Endothelial cell of umbilical vein (primary cell): Measurements from ENCODE around the gene NAA16. TPM values are rescaled to one million over a fixed set of nuclear protein-coding genes. Genes with fewer than 3 reads are reported as not detected.

Experiments
- BruUV-seq: library from RNA; stranded (reverse); fragments of 400-500 nt; replicated peaks from 2 replicates; lab custom pipeline; 2021; lab: Mats Ljungman, UMichigan
- CTCF ChIA-PET: fragments of 300-600, 350-600 bp; sonication (Branson Sonifier 250); formaldehyde crosslinking; loops from one replicate; lab custom pipeline; 2021; ENCODE audit warnings: antibody characterized with exemption, inconsistent platforms; lab: Charles Lee
- POLR2A ChIA-PET: fragments of 300-600, 350-600 bp; sonication (Branson Sonifier 250); formaldehyde crosslinking; loops from one replicate; lab custom pipeline; 2021; ENCODE audit warnings: antibody characterized with exemption, inconsistent platforms; lab: Charles Lee
- DNase-seq: peaks from one replicate; pipeline ENCODE4 v3.0.0-alpha.2; 2011; ENCODE audit warnings: low read depth, low spot score
- FAIRE-seq: peaks from 2 replicates; lab custom pipeline; 2011; peaks lifted over from hg19 to GRCh38; lab: Jason Lieb, UNC
- H2AFZ ChIP-seq: 2 replicates; pipeline ENCODE4 v1.6.0; 2012; ENCODE audit warnings: low read depth, low read length, control low read depth, inconsistent platforms
- H3K27ac ChIP-seq: 2 replicates; pipeline ENCODE4 v1.5.1; 2011; ENCODE audit warnings: low read depth, mild to moderate bottlenecking, control low read depth, low read length, moderate library complexity; ENCODE audit not compliant: insufficient read depth
- H3K27me3 ChIP-seq, 2 experiments: 2 replicates each; pipeline versions ENCODE4 v1.6.0 to v1.6.1; 2011; ENCODE audit warnings: low read length in 2 of 2, mixed read lengths in 1 of 2; ENCODE audit not compliant: control insufficient read depth in 2 of 2, insufficient read depth in 2 of 2
- H3K36me3 ChIP-seq, 2 experiments: 2 replicates in 1 of 2; 3 replicates in 1 of 2; pipeline ENCODE4 v1.5.1; 2011; ENCODE audit warnings: low read length in 2 of 2, mild to moderate bottlenecking in 1 of 2, moderate library complexity in 1 of 2; ENCODE audit not compliant: control insufficient read depth in 2 of 2, insufficient read depth in 2 of 2; ENCODE audit errors: extremely low read depth in 1 of 2
- H3K4me1 ChIP-seq: 3 replicates; pipeline ENCODE4 v1.5.1; 2011; ENCODE audit warnings: mild to moderate bottlenecking, low read length; ENCODE audit not compliant: control insufficient read depth, insufficient read depth; ENCODE audit errors: extremely low read depth
- H3K4me2 ChIP-seq: 2 replicates; pipeline ENCODE4 v1.6.1; 2011; ENCODE audit warnings: low read length, control low read depth, mixed read lengths; ENCODE audit not compliant: insufficient read depth
- H3K4me3 ChIP-seq, 3 experiments: fragments of 200-600 bp in 1 of 3; sonication (generic), shearing (Covaris generic) in 1 of 3; replicated peaks in 1 of 3; 2 replicates each; pipeline ENCODE4 v1.5.1; 2011 to 2016; ENCODE audit warnings: control low read depth in 3 of 3, low read length in 3 of 3, mild to moderate bottlenecking in 2 of 3, inconsistent platforms in 1 of 3, low read depth in 1 of 3, moderate library complexity in 1 of 3; ENCODE audit not compliant: insufficient read depth in 1 of 3
- H3K79me2 ChIP-seq: 2 replicates; pipeline ENCODE4 v1.6.0; 2012; ENCODE audit warnings: low read length, inconsistent platforms; ENCODE audit not compliant: control insufficient read depth, insufficient read depth
- H3K9ac ChIP-seq: replicated peaks from 2 replicates; pipeline ENCODE3; 2011; ENCODE audit warnings: low read length, control low read depth; ENCODE audit not compliant: insufficient read depth; ENCODE audit errors: extremely low read depth
- H3K9me1 ChIP-seq: replicated peaks from 3 replicates; pipeline ENCODE4 v1.6.0; 2011; ENCODE audit warnings: mild to moderate bottlenecking, low read length; ENCODE audit not compliant: control insufficient read depth, insufficient read depth; ENCODE audit errors: extremely low read depth
- H3K9me3 ChIP-seq: replicated peaks from 2 replicates; pipeline ENCODE4 v1.5.1; 2012; ENCODE audit warnings: low read length, inconsistent platforms; ENCODE audit not compliant: control insufficient read depth, insufficient read depth
- H4K20me1 ChIP-seq: replicated peaks from 2 replicates; pipeline ENCODE3; 2011; ENCODE audit warnings: mild to moderate bottlenecking, low read length; ENCODE audit not compliant: control insufficient read depth, insufficient read depth; ENCODE audit errors: extremely low read depth
- FOS ChIP-seq: IDR thresholded peaks from 2 replicates; pipeline ENCODE4 v1.6.1; 2011; ENCODE audit warnings: mild to moderate bottlenecking, low read length, moderate library complexity, borderline replicate concordance; ENCODE audit not compliant: insufficient read depth
- POLR2A ChIP-seq: IDR thresholded peaks from 2 replicates; pipeline ENCODE4 v1.6.1; 2012; ENCODE audit warnings: low read depth, mild to moderate bottlenecking, control low read depth, low read length
- POLR2AphosphoS5 ChIP-seq: IDR thresholded peaks from 2 replicates; pipeline ENCODE4 v1.6.1; 2012; ENCODE audit warnings: low read depth, mild to moderate bottlenecking, control low read depth, low read length, moderate library complexity; ENCODE audit not compliant: insufficient read depth
- dilution Hi-C: fragments of 300-500 bp; cut with MboI; formaldehyde crosslinking; loops from one replicate; pipeline ENCODE4 v1.15.0; 2019; ENCODE audit warnings: low sequenced_read_pairs; ENCODE audit not compliant: extremely low pct_ligation_motif_present
- intact Hi-C: fragments of 100-400 bp; cut with micrococcal nuclease; formaldehyde crosslinking; loops from one replicate; pipeline ENCODE4 v1.10.0; 2022
- polyA plus RNA-seq, 4 experiments: library from polyadenylated mRNA; depleted of rRNA in 3 of 4; stranded (reverse) in 3 of 4; unstranded in 1 of 4; fragments of >200 nt; gene quantifications; 2 replicates each; pipeline versions ENCODE4 v1.2.1 to v1.2.3, GENCODE V29; 2011 to 2012; ENCODE audit warnings: missing spikeins in 1 of 4
- total RNA-seq: library from RNA; stranded (reverse); gene quantifications from 2 replicates; pipeline ENCODE4 v1.2.3, GENCODE V29; 2021
- TF ChIP-seq, protein P1 (sequence below), 2 donors: IDR thresholded peaks; 1 replicate in 1 of 2; 2 replicates in 1 of 2; pipeline ENCODE4 v1.5.1; 2011; ENCODE audit warnings: low read length in 2 of 2, mild to moderate bottlenecking in 2 of 2, moderate library complexity in 2 of 2, control low read depth in 1 of 2, inconsistent platforms in 1 of 2, low read depth in 1 of 2; ENCODE audit not compliant: insufficient read depth in 1 of 2; ENCODE audit errors: extremely low read depth in 1 of 2

Gene NAA16
- total and polyA plus RNA-seq, 2 donors (not counting 3 experiments of a cell fraction or from before 2014, with no cell fraction given): 8.6 to 26.1 TPM

DNA sequence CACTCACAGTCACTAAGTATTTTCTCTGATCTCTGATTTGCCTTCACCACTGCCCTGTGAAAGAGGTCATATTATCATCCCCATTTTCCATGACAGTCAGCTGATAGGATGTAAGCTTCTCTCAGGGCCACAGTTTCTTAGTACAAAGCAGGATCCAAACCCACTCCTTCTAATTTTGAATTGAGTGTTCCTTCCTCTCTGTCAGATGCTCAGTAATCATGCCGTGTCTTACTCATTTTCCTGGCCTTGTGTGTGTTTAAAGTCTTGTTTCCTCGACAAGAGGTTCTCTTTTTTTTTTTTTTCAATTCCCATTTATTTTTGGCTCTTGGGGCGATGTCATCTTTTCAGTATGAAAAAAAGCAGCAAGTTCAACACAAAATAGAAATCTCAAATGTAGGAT lies 72.3 kb downstream of the NAA16 start:
- dilution Hi-C loops: no loop called here
- no peak overlapping the region for H2AFZ ChIP-seq

DNA sequence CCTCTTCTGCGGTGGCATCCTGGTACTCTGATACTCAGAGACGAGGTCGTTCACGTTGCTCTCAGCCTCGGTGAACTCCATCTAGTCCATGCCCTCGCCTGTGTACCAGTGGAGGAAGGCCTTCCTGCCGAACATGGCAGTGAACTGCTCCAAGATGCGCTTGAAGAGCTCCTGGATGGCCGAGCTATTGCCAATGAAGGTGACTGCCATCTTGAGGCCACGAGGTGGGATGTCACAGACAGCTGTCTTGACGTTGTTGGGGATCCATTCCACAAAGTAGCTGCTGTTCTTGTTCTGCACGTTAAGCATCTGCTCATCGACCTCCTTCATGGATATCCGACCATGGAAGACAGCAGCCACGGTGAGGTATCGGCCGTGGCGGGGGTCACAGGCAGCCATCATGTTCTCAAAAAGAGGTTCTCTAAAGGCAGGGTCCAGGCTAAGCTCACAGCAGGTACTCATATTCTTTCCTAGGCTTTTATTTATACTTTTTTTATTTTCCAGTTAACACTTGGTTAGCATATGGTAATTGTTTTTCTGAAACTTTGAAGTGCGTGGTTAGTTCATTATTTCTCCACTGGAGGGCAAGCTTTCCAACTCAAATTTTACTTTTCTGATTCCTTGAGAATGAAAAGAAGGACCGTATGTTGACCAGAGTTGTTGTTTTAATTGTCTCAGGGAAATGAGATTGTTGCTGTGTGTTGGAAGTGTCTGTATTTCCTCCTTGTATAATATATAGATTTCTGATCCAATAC lies 73.9 kb downstream of the NAA16 start:
- CTCF ChIA-PET: interaction anchor here (0.6 to 5.9 kb wide), 9 partner anchors 10 to 663 kb away, joined by 3 to 77 read pairs (median 4); no protein-coding TSS in a partner anchor
- peaks cover 4% of the 10 kb centered on the region for H3K4me1 ChIP-seq
- TF ChIP-seq POLR2AphosphoS5: no peak
- TF ChIP-seq, protein P1, sequence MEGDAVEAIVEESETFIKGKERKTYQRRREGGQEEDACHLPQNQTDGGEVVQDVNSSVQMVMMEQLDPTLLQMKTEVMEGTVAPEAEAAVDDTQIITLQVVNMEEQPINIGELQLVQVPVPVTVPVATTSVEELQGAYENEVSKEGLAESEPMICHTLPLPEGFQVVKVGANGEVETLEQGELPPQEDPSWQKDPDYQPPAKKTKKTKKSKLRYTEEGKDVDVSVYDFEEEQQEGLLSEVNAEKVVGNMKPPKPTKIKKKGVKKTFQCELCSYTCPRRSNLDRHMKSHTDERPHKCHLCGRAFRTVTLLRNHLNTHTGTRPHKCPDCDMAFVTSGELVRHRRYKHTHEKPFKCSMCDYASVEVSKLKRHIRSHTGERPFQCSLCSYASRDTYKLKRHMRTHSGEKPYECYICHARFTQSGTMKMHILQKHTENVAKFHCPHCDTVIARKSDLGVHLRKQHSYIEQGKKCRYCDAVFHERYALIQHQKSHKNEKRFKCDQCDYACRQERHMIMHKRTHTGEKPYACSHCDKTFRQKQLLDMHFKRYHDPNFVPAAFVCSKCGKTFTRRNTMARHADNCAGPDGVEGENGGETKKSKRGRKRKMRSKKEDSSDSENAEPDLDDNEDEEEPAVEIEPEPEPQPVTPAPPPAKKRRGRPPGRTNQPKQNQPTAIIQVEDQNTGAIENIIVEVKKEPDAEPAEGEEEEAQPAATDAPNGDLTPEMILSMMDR (IDR thresholded peaks at IDR 0.05; ENCODE audit: extremely low read depth in 1 of 2, insufficient read depth in 1 of 2, low read depth in 1 of 2, low read length in 2 of 2): peak; percentile 16 to 30
- H3K36me3 ChIP-seq: no peaks in the 10 kb centered on the region
- no peak overlapping the region for H3K4me2 ChIP-seq
- no peak overlapping the region for H3K9ac ChIP-seq
- FAIRE-seq: peak; percentile 73
- no peaks in the 10 kb centered on the region for H3K9me1 ChIP-seq
- no peak overlapping the region for H3K27ac ChIP-seq
- intact Hi-C loops (loop anchor here (1.0 kb wide), 1 partner anchor 267 kb away; no protein-coding TSS in a partner anchor), dilution Hi-C loops (no loop called here)
- peak; percentile 43 for DNase-seq
- no peak overlapping the region for H3K4me3 ChIP-seq
- POLR2A ChIA-PET: no interaction called here
- no peaks in the 10 kb centered on the region for H3K79me2 ChIP-seq
- BruUV-seq: no TSS peak
- H3K27me3 ChIP-seq: peaks cover 0 to 4% of the 10 kb centered on the region in 2 experiments
- no peaks in the 10 kb centered on the region for H3K9me3 ChIP-seq
- H4K20me1 ChIP-seq: no peaks in the 10 kb centered on the region
- H2AFZ ChIP-seq: no peak overlapping the region

More for the DNA sequence above, 72.3 kb downstream of the NAA16 start:
- peak; percentile 32 for TF ChIP-seq FOS
- no peak for TF ChIP-seq POLR2A
- H3K36me3 ChIP-seq: no peaks in the 10 kb centered on the region
- no peak overlapping the region for H3K9ac ChIP-seq
- DNase-seq: peak; percentile 57
- H3K27me3 ChIP-seq: peaks cover 0 to 4% of the 10 kb centered on the region in 2 experiments
- POLR2A ChIA-PET: no interaction called here
- H3K79me2 ChIP-seq: no peaks in the 10 kb centered on the region
- CTCF ChIA-PET: interaction anchor here (1.1 to 5.9 kb wide), 2 partner anchors 37 to 269 kb away, joined by 3 to 77 read pairs; no protein-coding TSS in a partner anchor
- H3K27ac ChIP-seq: no peak overlapping the region
- no peaks in the 10 kb centered on the region for H3K9me1 ChIP-seq
- intact Hi-C loops: no loop called here
- peak; percentile 77 for FAIRE-seq
- H4K20me1 ChIP-seq: no peaks in the 10 kb centered on the region
- no peak overlapping the region for H3K4me2 ChIP-seq
- H3K4me1 ChIP-seq: peaks cover 4% of the 10 kb centered on the region
- no TSS peak for BruUV-seq
- H3K9me3 ChIP-seq: no peaks in the 10 kb centered on the region
- no peak overlapping the region for H3K4me3 ChIP-seq
